ENCODE data around the gene PLEKHA7.
"Not testable (repeated sequence)": the region's sequence is repeated elsewhere in the genome, so short reads cannot be mapped to it uniquely, and the experiment has no call there.

PLEKHA7 gene

DNA sequence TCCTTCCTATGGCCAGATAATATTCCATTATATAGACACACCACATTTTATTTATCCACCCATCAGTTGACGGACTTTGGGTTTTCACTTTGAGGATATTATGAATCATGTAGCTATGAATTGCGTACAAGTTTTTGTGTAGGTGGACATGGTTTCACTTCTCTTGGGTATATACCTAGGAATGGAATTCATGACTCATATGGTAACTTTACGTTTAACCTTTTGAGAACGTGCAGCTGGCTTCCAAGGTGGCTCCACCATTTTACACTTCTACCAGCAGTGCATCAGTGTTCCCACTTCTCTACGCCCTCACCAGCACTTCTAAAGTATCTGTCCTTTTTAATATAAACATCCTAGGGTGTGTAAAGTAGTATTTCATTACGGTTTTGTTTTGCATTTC lies 112.0 kb downstream of the PLEKHA7 start:
- DNase-seq: peak; percentile 64

DNA sequence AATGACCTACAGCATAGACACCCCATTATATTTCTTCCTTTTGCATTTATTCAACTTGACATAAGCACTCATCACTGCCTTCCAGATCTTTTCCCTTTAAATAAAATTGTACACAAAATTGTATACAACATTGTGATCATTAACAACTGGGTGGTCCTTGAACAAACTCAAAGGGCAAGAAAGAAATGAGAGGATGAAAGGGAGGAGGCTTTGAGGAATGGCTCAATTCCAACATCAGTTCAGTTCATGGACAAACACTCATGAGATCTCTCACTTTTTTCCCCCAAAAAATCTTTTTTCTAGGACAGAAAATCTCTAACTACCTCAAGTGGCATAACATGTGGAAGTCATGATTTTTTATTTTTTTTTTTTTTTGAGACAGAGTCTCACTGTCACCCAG lies 113.7 kb downstream of the PLEKHA7 start:
- no peak for DNase-seq

DNA sequence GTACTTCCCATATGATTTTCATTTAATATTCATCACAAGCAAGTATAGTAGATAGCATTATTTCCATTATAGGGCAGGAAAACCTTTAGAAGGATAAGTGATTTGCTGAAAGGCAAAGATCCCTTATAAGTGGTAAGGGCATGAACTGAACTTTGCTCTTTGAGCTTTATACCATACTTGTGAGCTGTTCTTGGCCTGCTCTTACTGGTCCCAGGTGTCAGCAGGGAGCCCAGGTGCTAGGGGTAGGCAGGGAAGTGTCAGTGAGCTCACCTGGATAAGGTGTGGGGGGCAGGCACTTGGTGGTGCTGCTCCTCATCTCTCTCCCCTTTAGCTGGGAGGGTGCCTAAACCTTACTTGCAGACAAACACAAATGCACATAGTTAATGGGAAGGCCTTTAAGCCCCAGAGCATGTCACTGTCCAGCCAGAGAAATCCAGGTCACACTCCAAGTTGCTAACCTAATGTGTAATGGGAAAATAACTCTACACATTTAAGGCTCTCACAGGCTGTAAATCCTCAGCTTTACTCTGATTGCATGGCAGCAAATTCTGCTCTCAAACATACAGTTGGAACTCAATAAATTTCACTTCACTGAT lies 114.4 kb downstream of the PLEKHA7 start:
- no peak for DNase-seq

DNA sequence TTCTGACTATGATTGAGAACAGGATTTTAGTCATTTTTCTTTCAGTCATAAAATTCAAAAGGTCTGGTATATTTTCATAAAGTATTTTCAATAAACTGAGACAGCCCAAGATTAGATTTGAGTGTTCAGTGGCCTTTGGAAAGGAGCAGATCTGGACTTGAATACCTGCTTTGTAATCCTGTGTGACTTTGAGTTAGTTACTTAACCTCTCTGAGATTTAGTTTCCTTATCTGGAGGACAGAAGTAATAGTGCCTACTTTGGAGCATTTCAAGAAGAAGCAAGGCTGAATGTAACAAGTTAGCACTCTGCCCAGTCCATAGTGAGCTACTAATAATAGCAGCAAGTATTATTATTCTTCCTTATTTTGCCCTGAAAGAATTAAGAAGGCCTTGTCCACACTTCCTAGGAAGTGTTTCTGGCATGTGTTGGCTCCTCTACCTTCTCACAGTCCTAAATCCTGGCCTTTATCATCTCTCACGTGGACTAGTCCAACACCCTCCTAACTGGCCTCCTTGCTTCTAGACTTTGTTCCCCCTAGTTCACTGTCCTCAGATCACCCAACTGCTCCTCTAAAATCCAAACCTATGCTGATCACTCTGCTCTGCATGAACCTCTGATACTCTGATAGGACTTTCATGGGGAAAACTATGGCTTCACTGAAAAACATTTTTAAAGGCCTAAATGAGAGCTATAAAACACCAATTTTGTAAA lies 115.8 kb downstream of the PLEKHA7 start:
- DNase-seq: no peak

DNA sequence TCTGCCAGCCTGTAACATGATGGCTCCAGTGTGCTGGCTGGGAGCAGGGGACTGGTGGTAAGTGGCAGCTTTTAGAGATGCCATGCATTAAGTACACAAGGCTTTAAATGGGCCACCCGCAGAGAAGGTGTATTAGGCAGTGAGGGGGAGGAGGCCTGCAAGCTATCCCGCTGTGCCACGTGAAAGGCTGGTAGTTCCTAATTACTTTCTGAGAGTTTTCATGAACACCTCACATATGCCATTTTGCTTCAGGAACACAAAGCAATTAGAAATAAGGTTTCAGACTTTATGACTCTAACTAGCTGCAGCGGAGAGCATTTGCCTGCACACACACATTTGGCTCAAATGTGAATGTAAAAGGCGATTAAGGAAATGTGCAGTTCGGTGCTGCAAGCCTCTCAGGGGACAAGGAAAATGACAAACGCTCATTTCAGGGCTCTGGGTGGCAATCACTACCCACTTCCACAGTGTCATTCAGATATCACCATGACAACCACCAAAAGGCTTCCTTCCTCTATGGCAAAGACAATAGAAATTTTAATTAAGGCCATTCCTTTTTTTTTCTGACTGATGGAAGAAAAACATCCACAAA lies 116.6 kb downstream of the PLEKHA7 start:
- DNase-seq: no peak

DNA sequence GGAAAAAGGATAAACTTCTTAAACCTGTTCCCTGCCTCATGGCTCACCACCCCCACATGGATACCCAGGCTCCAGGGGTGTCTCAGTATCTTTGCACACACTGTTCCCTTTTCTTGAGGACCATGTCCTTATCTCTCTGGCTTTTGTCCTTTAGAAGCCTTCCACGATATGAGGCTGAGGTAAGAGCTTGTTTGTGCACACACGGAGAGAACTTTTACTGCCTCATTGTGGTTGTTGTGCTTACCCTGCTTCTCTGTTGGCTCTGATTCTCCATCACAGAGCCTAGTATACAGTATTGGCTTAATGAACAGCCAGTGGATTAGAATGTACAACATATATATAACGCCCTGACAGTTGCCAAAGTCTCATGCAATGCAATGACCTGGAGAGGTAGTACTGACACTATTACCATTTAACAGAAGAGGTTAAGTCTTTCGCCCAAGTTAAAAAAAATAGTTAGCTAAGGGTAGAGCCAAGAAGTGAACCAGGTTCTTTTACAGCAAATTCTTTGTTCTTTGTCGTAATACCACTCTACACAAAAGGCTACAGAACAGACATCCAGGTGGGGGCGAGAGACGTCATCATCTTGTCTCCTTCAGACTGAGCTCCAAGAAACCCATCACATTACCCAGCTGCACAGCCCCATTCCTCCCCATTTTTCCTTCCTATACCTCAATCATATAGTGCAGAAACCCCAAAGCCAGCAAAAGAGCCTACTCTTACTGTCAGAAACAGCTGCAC lies 117.3 kb downstream of the PLEKHA7 start:
- no peak for DNase-seq

DNA sequence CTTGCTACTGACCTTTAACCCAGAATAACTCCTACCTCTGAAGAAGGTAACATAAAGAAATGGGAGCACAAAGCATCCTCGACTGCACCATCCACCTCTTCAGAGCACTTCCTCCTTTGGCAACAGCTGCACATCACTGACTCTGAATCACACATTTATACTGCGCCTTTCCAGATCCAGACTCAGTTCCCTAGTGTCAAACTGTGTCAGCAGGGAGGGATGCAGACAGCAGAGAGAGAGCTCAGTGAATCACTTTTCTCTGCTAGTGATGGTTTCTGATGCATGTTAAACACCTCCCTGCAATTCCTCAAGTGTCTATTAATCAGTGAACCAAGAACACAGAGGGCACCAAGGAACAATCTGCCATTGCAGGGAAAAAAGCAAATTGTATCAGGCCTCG lies 118.9 kb downstream of the PLEKHA7 start:
- no peak for DNase-seq

DNA sequence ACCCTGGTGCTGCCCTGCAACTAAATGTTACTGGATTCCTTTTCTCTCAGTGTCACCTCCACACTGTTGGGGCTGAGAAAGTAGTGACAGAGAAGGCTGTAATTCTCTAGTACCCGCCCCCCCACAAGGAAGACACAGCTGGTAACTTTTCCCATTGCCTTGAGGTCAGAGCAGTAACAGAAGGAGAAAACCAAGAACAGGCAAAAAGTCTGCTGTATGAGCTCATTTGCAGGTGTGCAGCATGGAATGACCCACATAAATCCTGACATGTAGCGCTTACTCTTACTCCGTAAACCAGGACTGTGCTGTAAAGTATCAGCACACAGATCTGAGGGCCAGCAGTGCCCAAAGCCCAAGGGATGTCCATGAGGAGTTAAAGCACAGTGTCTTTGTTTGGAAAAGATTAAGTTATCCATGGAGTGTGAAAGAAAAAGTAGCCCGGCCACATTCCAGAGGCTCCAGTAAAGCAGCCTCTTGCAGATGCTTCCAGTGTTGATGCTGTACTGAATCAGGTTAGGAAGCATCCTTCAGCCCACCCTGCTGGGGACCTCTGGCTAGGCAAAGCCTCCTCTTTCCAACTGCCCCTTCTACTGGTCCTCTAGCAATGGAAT lies 120.7 kb downstream of the PLEKHA7 start:
- DNase-seq: no peak

DNA sequence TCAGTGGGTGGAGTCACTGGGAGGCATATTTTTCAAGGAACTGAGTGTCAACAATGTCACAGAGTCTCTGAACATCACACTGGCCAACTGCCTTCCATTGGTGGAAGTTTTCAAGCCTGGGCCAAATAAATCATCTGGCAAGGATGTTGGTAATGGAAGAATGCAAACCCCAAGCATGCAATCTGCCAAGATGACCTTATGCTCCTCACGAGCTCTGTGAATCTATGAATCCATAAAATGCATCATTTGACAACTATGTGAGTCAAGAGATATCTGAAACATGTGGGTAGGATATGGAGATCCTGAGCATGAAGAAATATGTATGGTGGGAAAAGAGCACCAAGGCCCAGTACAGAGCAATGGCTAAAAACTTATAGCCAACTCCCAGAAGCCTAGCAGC lies 122.2 kb downstream of the PLEKHA7 start:
- no peak for DNase-seq

DNA sequence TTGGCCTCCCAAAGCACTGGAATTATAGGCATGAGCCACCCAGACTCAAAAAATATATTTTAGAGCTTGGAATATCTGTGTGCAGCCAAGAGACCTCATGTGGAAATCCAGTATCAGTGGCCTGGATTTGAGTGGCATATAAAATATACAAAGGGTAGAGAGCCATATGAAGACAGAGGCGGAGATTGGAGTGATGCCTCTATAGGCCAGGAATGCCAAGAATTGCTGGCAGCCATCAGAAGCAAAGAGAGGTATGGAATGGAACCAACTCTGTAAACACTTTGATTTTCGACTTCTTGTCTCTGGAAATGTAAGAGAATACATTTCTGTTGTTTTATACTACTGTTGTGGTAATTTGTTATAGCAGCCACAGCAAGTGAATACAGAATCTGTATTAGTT lies 123.0 kb downstream of the PLEKHA7 start:
- DNase-seq: no peak

DNA sequence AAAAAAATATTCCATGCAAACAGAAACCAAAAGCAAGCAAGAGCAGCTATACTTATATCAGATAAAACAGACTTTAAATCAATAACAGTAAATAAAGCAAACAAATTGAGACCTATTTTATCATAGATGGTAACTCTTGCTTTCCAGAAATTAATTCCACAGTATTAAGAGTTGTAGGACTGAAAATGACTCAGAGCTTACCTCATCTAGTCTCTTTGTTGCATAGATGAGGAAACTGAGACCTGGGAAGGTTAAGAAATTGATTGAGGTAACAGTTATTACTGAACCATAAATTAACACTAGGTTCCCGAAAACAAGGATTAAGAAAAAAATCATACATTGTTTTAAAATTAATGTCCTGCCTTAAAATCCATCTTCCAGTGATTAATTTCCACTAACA lies 123.8 kb downstream of the PLEKHA7 start:
- no peak for DNase-seq

DNA sequence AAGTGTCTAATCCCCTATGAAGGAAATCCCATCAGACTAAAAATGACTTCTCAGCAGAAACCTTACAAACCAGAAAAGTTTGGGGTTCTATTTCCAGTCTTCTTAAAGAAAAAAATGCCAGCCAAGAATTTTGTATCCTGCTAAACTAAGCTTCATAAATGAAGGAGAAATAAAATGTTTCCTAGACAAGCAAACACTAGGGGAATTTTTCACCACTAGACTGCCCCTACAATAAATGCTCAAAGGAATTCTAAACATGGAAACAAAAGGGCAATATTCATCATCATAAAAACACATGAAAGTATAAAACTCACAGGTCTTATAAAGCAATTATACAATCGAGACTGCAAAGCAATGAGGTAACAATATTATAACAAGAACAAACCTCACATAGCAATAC lies 124.3 kb downstream of the PLEKHA7 start:
- DNase-seq: no peak

DNA sequence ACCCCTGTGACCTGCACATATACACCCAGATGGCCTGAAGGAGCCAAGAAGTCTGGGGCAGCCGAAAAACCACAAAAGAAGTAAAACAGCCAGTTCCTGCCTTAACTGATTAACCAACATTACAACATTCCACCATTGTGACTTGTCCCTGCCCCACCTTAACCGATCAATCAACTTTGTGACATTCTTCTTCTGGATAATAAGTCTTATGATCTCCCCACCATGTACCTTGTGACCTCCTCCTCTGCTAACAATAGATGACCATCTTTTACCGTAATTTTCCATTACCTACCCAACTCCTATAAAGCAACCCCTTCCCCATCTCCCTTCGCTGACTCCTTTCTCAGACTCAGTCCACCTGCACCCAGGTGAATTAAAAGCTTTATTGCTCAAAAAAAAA lies 125.2 kb downstream of the PLEKHA7 start:
- DNase-seq: not testable (repeated sequence)

DNA sequence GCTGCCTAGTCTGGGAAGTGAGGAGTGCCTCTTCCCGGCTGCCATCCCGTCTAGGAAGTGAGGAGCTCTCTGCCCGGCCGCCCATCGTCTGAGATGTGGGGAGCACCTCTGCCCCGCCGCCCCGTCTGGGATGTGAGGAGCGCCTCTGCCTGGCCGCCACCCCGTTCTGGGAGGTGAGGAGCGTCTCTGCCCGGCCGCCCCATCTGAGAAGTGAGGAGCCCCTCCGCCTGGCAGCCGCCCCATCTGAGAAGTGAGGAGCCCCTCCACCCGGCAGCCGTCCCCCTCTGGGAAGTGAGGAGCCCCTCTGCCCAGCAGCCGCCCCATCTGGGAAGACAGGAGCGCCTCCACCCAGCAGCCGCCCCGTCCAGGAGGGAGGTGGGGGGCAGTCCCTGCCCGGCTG lies 126.3 kb downstream of the PLEKHA7 start:
- not testable (repeated sequence) for DNase-seq

DNA sequence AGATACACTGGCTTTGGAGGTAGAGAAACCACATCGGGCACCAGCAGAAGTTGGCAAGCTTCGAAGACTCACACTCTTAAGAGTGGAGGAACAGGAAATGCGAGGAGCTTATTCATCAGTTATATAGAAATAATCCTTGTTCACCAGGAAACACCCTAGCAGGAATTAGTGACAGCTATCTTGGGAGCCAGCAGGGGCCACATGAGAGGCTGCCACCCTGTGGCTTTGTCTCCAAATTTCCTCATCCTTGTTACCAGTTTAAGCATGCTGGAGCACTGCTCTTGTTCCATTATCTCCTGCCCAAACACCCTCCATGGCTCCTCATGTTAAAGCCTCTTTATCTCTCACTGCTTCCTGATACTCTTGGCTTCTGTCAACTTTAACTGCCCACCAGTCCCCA lies 131.0 kb downstream of the PLEKHA7 start:
- DNase-seq: no peak

DNA sequence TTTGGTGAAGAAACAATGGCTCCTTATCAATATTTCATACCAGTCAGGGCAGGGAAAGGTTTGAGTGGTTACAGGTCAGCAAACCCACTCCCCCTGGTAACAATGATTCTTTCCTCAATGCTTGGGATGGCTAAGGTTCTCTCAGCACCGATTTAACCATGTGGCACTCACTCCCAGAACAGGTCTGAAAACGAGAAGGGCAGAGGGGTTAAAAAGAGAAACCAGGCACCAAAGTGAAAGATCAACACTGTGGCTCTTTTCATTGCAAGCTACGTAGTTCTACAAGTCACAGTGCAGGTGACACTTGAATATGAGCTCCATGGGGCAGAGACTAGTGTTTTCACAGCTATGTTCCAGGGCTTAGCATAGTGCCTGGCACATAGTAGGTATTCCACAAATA lies 132.4 kb downstream of the PLEKHA7 start:
- DNase-seq: no peak

DNA sequence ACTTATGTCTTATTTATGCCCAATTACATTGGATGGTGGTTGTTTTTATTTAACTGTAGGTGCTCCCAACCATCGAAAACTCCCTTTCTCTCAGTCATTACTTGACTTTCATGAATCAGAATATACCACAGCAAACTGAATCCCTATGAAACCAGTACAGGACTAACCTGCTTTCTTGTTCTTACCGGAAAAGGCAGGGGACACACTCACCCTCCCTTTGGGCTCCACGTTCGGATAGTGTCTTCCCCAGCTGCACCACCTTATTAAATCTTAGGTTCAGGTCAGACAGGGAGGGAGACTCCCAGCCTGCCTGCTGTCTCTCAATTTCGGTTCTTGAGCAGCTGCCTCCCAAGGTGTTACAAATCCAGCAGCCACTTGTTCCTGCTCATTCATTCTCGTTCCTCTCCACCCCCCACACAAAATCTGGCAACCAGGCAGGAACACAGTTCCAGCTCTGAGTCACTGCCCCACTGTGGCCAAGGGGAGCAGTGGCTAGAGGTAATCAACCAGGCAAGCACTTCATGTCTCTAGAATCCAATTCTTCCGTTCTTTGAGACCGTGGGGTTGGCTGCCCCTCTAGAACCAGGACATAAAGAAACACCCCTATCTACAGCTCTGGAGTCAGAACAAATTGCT lies 133.0 kb downstream of the PLEKHA7 start:
- no peak for DNase-seq

DNA sequence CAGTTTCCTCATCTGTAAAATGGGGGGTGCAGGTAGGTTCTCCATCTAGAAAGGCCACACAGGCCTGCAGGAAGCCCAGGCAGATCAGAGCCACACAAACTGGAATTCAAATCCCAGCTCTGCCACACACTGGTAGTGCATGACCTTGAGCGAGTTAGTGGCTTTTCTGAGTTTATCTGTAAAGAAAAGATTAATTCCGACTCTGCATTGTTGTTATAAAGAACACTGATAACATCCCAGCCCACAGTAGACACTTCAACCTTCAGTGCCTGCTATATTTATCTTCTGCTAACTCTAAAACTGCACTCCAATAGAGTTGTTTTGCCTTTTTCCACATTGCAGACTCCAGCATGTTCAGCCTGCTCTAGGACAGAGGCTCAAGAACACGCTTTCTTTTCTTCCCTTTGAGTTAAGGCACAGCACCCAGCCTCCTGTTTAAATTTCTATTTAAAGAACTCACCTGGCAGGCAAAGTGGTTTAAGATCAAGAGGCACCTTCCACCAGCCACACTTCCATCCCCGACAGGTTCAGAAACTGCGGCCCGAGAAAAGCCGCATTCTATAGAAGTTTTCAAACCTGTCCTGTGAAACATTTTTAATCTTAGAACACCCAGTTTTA lies 133.9 kb downstream of the PLEKHA7 start:
- no peak for DNase-seq

DNA sequence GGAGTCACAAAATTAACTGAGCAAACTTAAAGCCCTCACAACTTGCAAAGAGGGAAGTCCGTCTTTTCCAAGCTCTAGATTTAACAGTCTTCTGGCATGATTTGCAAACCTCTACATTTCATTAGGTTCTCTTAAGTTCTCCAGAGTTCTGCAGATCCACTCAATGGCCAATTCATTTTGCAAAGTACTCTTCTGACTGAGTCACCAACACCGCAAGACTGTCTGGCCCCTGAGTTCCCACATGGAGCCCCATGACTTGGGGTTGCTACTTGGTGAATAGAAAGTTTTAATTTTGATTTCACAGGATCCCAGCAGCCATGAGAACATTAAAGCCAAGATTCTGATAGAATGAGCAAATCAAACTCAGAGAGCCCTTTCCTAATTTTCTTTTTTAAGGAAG lies 134.5 kb downstream of the PLEKHA7 start:
- DNase-seq: no peak

DNA sequence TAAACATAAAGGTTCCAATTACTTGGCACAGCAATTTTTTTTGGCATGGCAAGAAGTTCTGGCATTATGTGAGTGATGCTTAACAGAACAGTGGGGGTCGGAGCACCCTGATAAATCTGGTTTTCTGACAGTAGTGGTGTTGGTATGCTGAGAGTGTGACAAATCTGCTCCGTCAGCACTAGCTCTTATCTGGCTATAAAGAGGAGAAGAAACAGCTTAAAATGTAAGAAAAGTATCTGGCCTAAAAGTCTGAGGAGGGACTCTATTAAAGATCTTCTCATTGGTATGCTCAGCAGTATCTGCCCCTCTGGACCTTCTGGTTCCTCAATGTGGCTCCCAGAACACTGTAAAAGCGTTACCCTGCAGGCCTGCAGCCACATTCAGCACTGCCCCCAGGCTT lies 137.4 kb downstream of the PLEKHA7 start:
- no peak for DNase-seq

DNA sequence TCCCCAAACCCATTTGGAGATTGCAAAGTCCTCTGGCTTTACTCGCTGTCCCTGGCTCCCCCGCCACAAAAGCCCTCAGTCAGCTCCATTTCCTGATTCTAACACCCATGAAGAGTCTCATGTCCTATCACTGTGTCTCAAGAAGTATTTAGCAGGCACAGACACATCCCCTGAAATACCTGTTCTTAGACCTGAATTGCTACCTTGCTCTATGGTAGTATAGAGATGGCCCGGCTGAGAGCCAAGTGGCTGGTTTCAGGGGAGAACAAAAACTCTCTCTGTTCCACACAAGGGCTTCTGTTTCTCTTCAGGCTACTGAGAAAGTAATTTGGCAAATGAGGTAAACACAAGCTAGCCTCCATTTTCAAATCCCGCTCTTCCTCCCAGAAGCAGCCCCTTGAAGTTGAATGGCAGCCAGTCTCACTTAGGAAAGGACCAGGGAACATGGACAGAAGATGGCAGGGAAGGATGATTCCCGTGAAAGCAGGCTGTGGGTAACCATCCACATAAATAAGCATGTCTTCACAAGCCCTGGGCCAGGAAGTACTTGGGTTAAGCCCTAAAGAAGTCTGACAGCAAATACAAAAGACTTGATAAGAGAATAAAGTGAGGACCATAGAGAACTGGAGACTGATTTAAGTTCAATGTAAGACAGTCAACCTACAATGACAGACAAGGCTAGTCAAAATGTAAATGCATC lies 138.0 kb downstream of the PLEKHA7 start:
- no peak for DNase-seq
